IPS DF 4.7 (cell line): Measurements from ENCODE around the gene EMD.

Experiments
- DNase-seq: peaks from one replicate; pipeline ENCODE4 v3.0.0-alpha.2; 2013; ENCODE audit warnings: low spot score; ENCODE audit errors: extremely low read depth

The EMD gene

GRCh38 chrX:154412468-154412867 is 33.4 kb downstream of the EMD start:
- no peak for DNase-seq

- DNase-seq: no peak
Measured at GRCh38 chrX:154413142-154413541, 34.0 kb downstream of the EMD start.

- DNase-seq: no peak
Measured at GRCh38 chrX:154417157-154417556, 38.1 kb downstream of the EMD start.

- no peak for DNase-seq
Measured at GRCh38 chrX:154419189-154419588, 40.1 kb downstream of the EMD start.

GRCh38 chrX:154419688-154420401 is 40.8 kb downstream of the EMD start:
- no peak for DNase-seq

- DNase-seq: no peak
Measured at GRCh38 chrX:154420402-154420756, 41.3 kb downstream of the EMD start.

GRCh38 chrX:154426916-154427770 is 48.0 kb downstream of the EMD start:
- no peak for DNase-seq

- DNase-seq: no peak
Measured at GRCh38 chrX:154428176-154429171, 49.4 kb downstream of the EMD start, which contains the start of gene ATP6AP1. Gene ATP6AP1 (plus strand): TSS chrX:154428677. CDS start chrX:154428693, 16 bp downstream.

- no peak for DNase-seq
Measured at GRCh38 chrX:154429711-154430110, 50.6 kb downstream of the EMD start.

GRCh38 chrX:154430479-154430878 is 51.4 kb downstream of the EMD start:
- DNase-seq: no peak

GRCh38 chrX:154430916-154431315 is 51.8 kb downstream of the EMD start:
- no peak for DNase-seq
